Activated naive CD8-positive, alpha-beta T cell (primary cell): ENCODE results near the gene FAM131A.
A peak's percentile ranks its signal among the peaks of the same experiment; 100 is the strongest.

ENCODE experiments used
- H3K27ac Mint-ChIP-seq: one replicate; pipeline ENCODE4 v1.8.0; 2021; ENCODE audit warnings: mixed read lengths
- H3K27me3 Mint-ChIP-seq: one replicate; pipeline ENCODE4 v1.8.0; 2021; ENCODE audit warnings: mixed read lengths
- H3K36me3 Mint-ChIP-seq: one replicate; pipeline ENCODE4 v1.8.0; 2021; ENCODE audit warnings: mixed read lengths
- H3K4me1 Mint-ChIP-seq: one replicate; pipeline ENCODE4 v1.8.0; 2021; ENCODE audit warnings: low read depth, mixed read lengths
- H3K4me3 Mint-ChIP-seq: one replicate; pipeline ENCODE4 v1.8.0; 2021; ENCODE audit warnings: mild to moderate bottlenecking, mixed read lengths
- H3K9me3 Mint-ChIP-seq: one replicate; pipeline ENCODE4 v1.8.0; 2021; ENCODE audit warnings: low read depth, mixed read lengths

The FAM131A gene

GRCh38 chr3:184380627-184381260 is 43.3 kb downstream of the FAM131A start:
- Mint-ChIP-seq H3K4me1 (peaks cover 5% of the 10 kb centered on the region), H3K9me3 (no peaks in the 10 kb centered on the region), H3K4me3 (peak overlapping the region; percentile 82), H3K27ac (no peak overlapping the region), H3K36me3 (no peaks in the 10 kb centered on the region), H3K27me3 (peaks cover 19% of the 10 kb centered on the region)

- H3K27me3 Mint-ChIP-seq, result peaks cover 19% of the 10 kb centered on the region
- H3K27ac Mint-ChIP-seq, result no peak overlapping the region
- H3K4me3 Mint-ChIP-seq, result peak overlapping the region; percentile 82
- H3K36me3 Mint-ChIP-seq, result no peaks in the 10 kb centered on the region
- H3K9me3 Mint-ChIP-seq, result no peaks in the 10 kb centered on the region
- peaks cover 5% of the 10 kb centered on the region for H3K4me1 Mint-ChIP-seq
These were observed 44.1 kb downstream of the FAM131A start for GRCh38 chr3:184381261-184382224.

GRCh38 chr3:184382326-184383032 is 45.1 kb downstream of the FAM131A start:
- peaks cover 5% of the 10 kb centered on the region for H3K4me1 Mint-ChIP-seq
- no peak overlapping the region for H3K4me3 Mint-ChIP-seq
- H3K27me3 Mint-ChIP-seq, result peaks cover 19% of the 10 kb centered on the region
- no peaks in the 10 kb centered on the region for H3K36me3 Mint-ChIP-seq
- H3K9me3 Mint-ChIP-seq, result no peaks in the 10 kb centered on the region
- H3K27ac Mint-ChIP-seq, result no peak overlapping the region

- Mint-ChIP-seq H3K9me3 (no peaks in the 10 kb centered on the region), H3K4me1 (peaks cover 5% of the 10 kb centered on the region), H3K27ac (no peak overlapping the region), H3K36me3 (no peaks in the 10 kb centered on the region), H3K4me3 (no peak overlapping the region), H3K27me3 (peaks cover 19% of the 10 kb centered on the region)
These were observed 45.8 kb downstream of the FAM131A start for GRCh38 chr3:184383033-184383740.

GRCh38 chr3:184384342-184384741 is 46.9 kb downstream of the FAM131A start:
- Mint-ChIP-seq H3K27ac (no peak overlapping the region), H3K36me3 (no peaks in the 10 kb centered on the region), H3K27me3 (peaks cover 12% of the 10 kb centered on the region), H3K4me3 (no peak overlapping the region), H3K4me1 (peaks cover 2% of the 10 kb centered on the region), H3K9me3 (no peaks in the 10 kb centered on the region)

GRCh38 chr3:184384856-184385422 is 47.5 kb downstream of the FAM131A start:
- Mint-ChIP-seq H3K9me3 (no peaks in the 10 kb centered on the region), H3K36me3 (no peaks in the 10 kb centered on the region)

GRCh38 chr3:184386047-184386806 is 48.8 kb downstream of the FAM131A start:
- no peak overlapping the region for H3K4me3 Mint-ChIP-seq
- no peaks in the 10 kb centered on the region for H3K4me1 Mint-ChIP-seq
- H3K9me3 Mint-ChIP-seq, result no peaks in the 10 kb centered on the region
- peaks cover 11% of the 10 kb centered on the region for H3K27me3 Mint-ChIP-seq
- no peak overlapping the region for H3K27ac Mint-ChIP-seq
- H3K36me3 Mint-ChIP-seq, result no peaks in the 10 kb centered on the region

More at GRCh38 chr3:184384856-184385422, 47.5 kb downstream of the FAM131A start:
- Mint-ChIP-seq H3K27me3 (peaks cover 11% of the 10 kb centered on the region), H3K4me3 (no peak overlapping the region), H3K27ac (no peak overlapping the region), H3K4me1 (peaks cover 2% of the 10 kb centered on the region)

- H3K36me3 Mint-ChIP-seq, result no peaks in the 10 kb centered on the region
- H3K4me3 Mint-ChIP-seq, result no peak overlapping the region
- no peak overlapping the region for H3K27ac Mint-ChIP-seq
- no peaks in the 10 kb centered on the region for H3K9me3 Mint-ChIP-seq
- peaks cover 9% of the 10 kb centered on the region for H3K27me3 Mint-ChIP-seq
- H3K4me1 Mint-ChIP-seq, result no peaks in the 10 kb centered on the region
These were observed 49.8 kb downstream of the FAM131A start for GRCh38 chr3:184387174-184387714.

- Mint-ChIP-seq H3K4me1 (no peaks in the 10 kb centered on the region), H3K27me3 (peaks cover 9% of the 10 kb centered on the region), H3K4me3 (no peak overlapping the region), H3K27ac (no peak overlapping the region), H3K9me3 (no peaks in the 10 kb centered on the region), H3K36me3 (no peaks in the 10 kb centered on the region)
These were observed 51.0 kb downstream of the FAM131A start for GRCh38 chr3:184388164-184388935.

GRCh38 chr3:184388936-184389230 is 51.5 kb downstream of the FAM131A start:
- Mint-ChIP-seq H3K27ac (no peak overlapping the region), H3K4me1 (no peaks in the 10 kb centered on the region), H3K9me3 (no peaks in the 10 kb centered on the region), H3K4me3 (no peak overlapping the region), H3K27me3 (peaks cover 9% of the 10 kb centered on the region), H3K36me3 (no peaks in the 10 kb centered on the region)

- Mint-ChIP-seq H3K36me3 (no peaks in the 10 kb centered on the region), H3K27ac (no peak overlapping the region), H3K4me1 (no peaks in the 10 kb centered on the region), H3K9me3 (no peaks in the 10 kb centered on the region), H3K27me3 (peaks cover 4% of the 10 kb centered on the region), H3K4me3 (no peak overlapping the region)
These were observed 52.0 kb downstream of the FAM131A start for GRCh38 chr3:184389384-184389783.

GRCh38 chr3:184389935-184390528 is 52.6 kb downstream of the FAM131A start:
- H3K4me1 Mint-ChIP-seq, result no peaks in the 10 kb centered on the region

GRCh38 chr3:184391266-184391665 is 53.9 kb downstream of the FAM131A start:
- H3K36me3 Mint-ChIP-seq, result no peaks in the 10 kb centered on the region
- no peaks in the 10 kb centered on the region for H3K4me1 Mint-ChIP-seq
- H3K27ac Mint-ChIP-seq, result no peak overlapping the region
- no peaks in the 10 kb centered on the region for H3K9me3 Mint-ChIP-seq
- H3K4me3 Mint-ChIP-seq, result no peak overlapping the region
- H3K27me3 Mint-ChIP-seq, result no peaks in the 10 kb centered on the region

More at GRCh38 chr3:184389935-184390528, 52.6 kb downstream of the FAM131A start:
- Mint-ChIP-seq H3K27me3 (peaks cover 2% of the 10 kb centered on the region), H3K9me3 (no peaks in the 10 kb centered on the region), H3K27ac (no peak overlapping the region), H3K36me3 (no peaks in the 10 kb centered on the region), H3K4me3 (no peak overlapping the region)
